HEK293 (cell line): ENCODE measurements around the gene TMEM72.

Source experiments
- HOXA7 ChIP-seq: sonication (generic); formaldehyde crosslinking; IDR thresholded peaks from 2 replicates; pipeline ENCODE4 v1.8.1; 2022; ENCODE audit warnings: missing genetic modification reagents, borderline replicate concordance
- YY1 ChIP-seq: fragments of 450-650 bp; formaldehyde crosslinking; IDR thresholded peaks from 2 replicates; pipeline ENCODE4 v1.5.1; 2018; ENCODE audit warnings: missing biosample characterization, missing genetic modification characterization
- ZFP37 ChIP-seq: fragments of 450-650 bp; formaldehyde crosslinking; IDR thresholded peaks from 2 replicates; pipeline ENCODE4 v1.5.1; 2016; ENCODE audit warnings: missing biosample characterization, missing genetic modification characterization
- ZNF112 ChIP-seq: fragments of 450-650 bp; formaldehyde crosslinking; IDR thresholded peaks from 2 replicates; pipeline ENCODE4 v1.5.0; 2017; ENCODE audit warnings: missing biosample characterization, missing genetic modification characterization
- ZNF121 ChIP-seq: fragments of 450-650 bp; formaldehyde crosslinking; IDR thresholded peaks from 2 replicates; pipeline ENCODE4 v1.5.1; 2016; ENCODE audit warnings: missing biosample characterization, missing genetic modification characterization
- ZNF23 ChIP-seq: fragments of 450-650 bp; formaldehyde crosslinking; IDR thresholded peaks from 2 replicates; pipeline ENCODE4 v1.5.1; 2016; ENCODE audit warnings: missing biosample characterization, missing genetic modification characterization, borderline replicate concordance
- ZNF274 ChIP-seq, 2 experiments: fragments of 200-500 bp in 1 of 2; fragments of 450-650 bp in 1 of 2; sonication (Bioruptor generic) in 1 of 2; formaldehyde crosslinking in 1 of 2; IDR thresholded peaks; 2 replicates each; pipeline versions ENCODE4 v1.5.1 to v1.6.1; 2014 to 2016; ENCODE audit warnings: borderline replicate concordance in 1 of 2, inconsistent platforms in 1 of 2, low read length in 1 of 2, missing biosample characterization in 1 of 2, missing genetic modification characterization in 1 of 2
- ZNF501 ChIP-seq: fragments of 450-650 bp; formaldehyde crosslinking; IDR thresholded peaks from 2 replicates; pipeline ENCODE4 v1.5.1; 2016; ENCODE audit warnings: missing biosample characterization, missing genetic modification characterization
- ZXDB ChIP-seq: fragments of 450-650 bp; formaldehyde crosslinking; IDR thresholded peaks from 2 replicates; pipeline ENCODE4 v1.5.1; 2016; ENCODE audit warnings: missing biosample characterization, missing genetic modification characterization
- TF ChIP-seq, protein P1 (sequence below): fragments of 450-650 bp; formaldehyde crosslinking; IDR thresholded peaks from 2 replicates; pipeline ENCODE4 v1.5.1; 2016; ENCODE audit warnings: missing biosample characterization, missing genetic modification characterization
- TF ChIP-seq, protein P2 (sequence below): fragments of 450-650 bp; formaldehyde crosslinking; IDR thresholded peaks from 2 replicates; pipeline ENCODE4 v1.5.1; 2016; ENCODE audit warnings: missing biosample characterization, missing genetic modification characterization
- TF ChIP-seq, protein P3 (sequence below): fragments of 450-650 bp; formaldehyde crosslinking; IDR thresholded peaks from 2 replicates; pipeline ENCODE4 v1.5.1; 2016; ENCODE audit warnings: missing biosample characterization, missing genetic modification characterization

DNA sequence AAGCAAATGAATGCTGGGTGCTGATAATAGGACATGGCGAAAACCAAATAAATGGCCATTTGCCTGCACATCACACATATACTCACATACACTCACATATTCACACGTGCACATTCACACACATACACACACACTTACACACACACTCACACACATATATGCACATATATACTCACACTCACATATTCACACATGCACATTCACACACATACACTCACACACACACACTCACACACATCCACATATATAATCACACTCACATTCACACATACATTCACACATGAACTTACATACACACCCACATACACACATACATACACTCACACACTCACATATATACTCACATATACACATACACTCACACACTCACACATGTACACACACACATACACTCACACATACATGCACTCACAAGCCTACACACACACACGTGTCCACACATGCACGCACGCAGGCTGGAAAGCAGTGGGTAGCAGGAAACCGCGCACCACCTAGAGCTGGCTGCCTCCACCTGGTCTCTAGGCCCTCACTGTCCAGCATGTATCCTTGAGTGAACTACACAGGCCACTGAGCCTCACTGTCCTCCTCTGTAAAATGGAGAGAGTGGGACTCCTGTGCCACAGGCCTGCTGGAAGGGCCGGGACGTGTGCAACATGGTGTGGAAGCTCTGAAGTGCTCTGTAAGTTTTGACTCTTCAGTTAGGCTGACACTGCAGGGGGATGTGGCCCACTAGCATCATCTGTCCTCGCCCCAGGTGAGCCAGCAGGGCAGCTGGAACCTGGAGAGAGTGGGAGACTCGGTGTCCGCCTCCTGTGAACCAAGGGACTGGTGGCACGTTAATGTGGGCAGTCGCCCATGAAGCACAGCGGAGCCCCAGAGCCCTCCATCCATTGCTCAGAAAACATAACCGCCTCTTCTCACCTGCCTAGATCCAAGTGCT lies 14.9 kb downstream of the TMEM72 start:
- TF ChIP-seq ZXDB (tag by site-specific recombination) (no peak), ZNF23 (tag by site-specific recombination) (no peak), ZNF274 (IDR thresholded peaks at IDR 0.05; ENCODE audit: low read length) (no peak), ZNF274 (tag by site-specific recombination; IDR thresholded peaks at IDR 0.05; ENCODE audit: borderline replicate concordance) (no peak), YY1 (tag by site-specific recombination) (no peak), ZNF121 (tag by site-specific recombination) (no peak), HOXA7 (no peak), ZNF501 (tag by site-specific recombination) (no peak), ZNF112 (no peak), ZFP37 (tag by site-specific recombination) (no peak)
- TF ChIP-seq, protein P1, sequence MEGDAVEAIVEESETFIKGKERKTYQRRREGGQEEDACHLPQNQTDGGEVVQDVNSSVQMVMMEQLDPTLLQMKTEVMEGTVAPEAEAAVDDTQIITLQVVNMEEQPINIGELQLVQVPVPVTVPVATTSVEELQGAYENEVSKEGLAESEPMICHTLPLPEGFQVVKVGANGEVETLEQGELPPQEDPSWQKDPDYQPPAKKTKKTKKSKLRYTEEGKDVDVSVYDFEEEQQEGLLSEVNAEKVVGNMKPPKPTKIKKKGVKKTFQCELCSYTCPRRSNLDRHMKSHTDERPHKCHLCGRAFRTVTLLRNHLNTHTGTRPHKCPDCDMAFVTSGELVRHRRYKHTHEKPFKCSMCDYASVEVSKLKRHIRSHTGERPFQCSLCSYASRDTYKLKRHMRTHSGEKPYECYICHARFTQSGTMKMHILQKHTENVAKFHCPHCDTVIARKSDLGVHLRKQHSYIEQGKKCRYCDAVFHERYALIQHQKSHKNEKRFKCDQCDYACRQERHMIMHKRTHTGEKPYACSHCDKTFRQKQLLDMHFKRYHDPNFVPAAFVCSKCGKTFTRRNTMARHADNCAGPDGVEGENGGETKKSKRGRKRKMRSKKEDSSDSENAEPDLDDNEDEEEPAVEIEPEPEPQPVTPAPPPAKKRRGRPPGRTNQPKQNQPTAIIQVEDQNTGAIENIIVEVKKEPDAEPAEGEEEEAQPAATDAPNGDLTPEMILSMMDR (tag by site-specific recombination) = no peak
- TF ChIP-seq, protein P2, sequence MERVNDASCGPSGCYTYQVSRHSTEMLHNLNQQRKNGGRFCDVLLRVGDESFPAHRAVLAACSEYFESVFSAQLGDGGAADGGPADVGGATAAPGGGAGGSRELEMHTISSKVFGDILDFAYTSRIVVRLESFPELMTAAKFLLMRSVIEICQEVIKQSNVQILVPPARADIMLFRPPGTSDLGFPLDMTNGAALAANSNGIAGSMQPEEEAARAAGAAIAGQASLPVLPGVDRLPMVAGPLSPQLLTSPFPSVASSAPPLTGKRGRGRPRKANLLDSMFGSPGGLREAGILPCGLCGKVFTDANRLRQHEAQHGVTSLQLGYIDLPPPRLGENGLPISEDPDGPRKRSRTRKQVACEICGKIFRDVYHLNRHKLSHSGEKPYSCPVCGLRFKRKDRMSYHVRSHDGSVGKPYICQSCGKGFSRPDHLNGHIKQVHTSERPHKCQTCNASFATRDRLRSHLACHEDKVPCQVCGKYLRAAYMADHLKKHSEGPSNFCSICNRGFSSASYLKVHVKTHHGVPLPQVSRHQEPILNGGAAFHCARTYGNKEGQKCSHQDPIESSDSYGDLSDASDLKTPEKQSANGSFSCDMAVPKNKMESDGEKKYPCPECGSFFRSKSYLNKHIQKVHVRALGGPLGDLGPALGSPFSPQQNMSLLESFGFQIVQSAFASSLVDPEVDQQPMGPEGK (tag by site-specific recombination) = no peak
- TF ChIP-seq, protein P3, sequence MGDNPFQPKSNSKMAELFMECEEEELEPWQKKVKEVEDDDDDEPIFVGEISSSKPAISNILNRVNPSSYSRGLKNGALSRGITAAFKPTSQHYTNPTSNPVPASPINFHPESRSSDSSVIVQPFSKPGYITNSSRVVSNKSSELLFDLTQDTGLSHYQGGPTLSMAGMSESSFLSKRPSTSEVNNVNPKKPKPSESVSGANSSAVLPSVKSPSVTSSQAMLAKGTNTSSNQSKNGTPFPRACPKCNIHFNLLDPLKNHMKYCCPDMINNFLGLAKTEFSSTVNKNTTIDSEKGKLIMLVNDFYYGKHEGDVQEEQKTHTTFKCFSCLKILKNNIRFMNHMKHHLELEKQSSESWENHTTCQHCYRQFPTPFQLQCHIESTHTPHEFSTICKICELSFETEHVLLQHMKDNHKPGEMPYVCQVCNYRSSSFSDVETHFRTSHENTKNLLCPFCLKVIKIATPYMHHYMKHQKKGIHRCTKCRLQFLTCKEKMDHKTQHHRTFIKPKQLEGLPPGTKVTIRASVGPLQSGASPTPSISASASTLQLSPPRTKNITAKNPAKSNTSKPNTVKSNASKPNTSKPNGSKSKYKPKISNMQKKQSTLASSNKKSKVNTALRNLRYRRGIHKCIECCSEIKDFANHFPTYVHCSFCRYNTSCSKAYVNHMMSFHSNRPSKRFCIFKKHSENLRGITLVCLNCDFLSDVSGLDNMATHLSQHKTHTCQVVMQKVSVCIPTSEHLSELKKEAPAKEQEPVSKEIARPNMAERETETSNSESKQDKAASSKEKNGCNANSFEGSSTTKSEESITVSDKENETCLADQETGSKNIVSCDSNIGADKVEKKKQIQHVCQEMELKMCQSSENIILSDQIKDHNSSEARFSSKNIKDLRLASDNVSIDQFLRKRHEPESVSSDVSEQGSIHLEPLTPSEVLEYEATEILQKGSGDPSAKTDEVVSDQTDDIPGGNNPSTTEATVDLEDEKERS (tag by site-specific recombination) = no peak
